A673 (cell line): ENCODE measurements around the gene BCS1L.

Experiments used
- EZH2 ChIP-seq: fragments of 200-600 bp; sonication (generic); IDR thresholded peaks from 2 replicates; pipeline ENCODE4 v1.6.1; 2017; ENCODE audit warnings: borderline replicate concordance, low read depth, mild to moderate bottlenecking, mixed read lengths, antibody characterized with exemption, low read length; ENCODE audit not compliant: poor library complexity, severe bottlenecking
- TF ChIP-seq, protein P1 (sequence below): fragments of 300-800, 200-600 bp; sonication (generic); conservative IDR thresholded peaks from 2 replicates; pipeline ENCODE4 v1.5.1; 2017; ENCODE audit warnings: low read depth, mild to moderate bottlenecking, antibody characterized with exemption, low read length, moderate library complexity, mixed read lengths

GRCh38 chr2:218701806-218702205 is 42.3 kb downstream of the BCS1L start:
- TF ChIP-seq, protein P1, sequence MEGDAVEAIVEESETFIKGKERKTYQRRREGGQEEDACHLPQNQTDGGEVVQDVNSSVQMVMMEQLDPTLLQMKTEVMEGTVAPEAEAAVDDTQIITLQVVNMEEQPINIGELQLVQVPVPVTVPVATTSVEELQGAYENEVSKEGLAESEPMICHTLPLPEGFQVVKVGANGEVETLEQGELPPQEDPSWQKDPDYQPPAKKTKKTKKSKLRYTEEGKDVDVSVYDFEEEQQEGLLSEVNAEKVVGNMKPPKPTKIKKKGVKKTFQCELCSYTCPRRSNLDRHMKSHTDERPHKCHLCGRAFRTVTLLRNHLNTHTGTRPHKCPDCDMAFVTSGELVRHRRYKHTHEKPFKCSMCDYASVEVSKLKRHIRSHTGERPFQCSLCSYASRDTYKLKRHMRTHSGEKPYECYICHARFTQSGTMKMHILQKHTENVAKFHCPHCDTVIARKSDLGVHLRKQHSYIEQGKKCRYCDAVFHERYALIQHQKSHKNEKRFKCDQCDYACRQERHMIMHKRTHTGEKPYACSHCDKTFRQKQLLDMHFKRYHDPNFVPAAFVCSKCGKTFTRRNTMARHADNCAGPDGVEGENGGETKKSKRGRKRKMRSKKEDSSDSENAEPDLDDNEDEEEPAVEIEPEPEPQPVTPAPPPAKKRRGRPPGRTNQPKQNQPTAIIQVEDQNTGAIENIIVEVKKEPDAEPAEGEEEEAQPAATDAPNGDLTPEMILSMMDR: no peak
- TF ChIP-seq EZH2: no peak
